ENCODE measurements around the gene UGP2.

DNA sequence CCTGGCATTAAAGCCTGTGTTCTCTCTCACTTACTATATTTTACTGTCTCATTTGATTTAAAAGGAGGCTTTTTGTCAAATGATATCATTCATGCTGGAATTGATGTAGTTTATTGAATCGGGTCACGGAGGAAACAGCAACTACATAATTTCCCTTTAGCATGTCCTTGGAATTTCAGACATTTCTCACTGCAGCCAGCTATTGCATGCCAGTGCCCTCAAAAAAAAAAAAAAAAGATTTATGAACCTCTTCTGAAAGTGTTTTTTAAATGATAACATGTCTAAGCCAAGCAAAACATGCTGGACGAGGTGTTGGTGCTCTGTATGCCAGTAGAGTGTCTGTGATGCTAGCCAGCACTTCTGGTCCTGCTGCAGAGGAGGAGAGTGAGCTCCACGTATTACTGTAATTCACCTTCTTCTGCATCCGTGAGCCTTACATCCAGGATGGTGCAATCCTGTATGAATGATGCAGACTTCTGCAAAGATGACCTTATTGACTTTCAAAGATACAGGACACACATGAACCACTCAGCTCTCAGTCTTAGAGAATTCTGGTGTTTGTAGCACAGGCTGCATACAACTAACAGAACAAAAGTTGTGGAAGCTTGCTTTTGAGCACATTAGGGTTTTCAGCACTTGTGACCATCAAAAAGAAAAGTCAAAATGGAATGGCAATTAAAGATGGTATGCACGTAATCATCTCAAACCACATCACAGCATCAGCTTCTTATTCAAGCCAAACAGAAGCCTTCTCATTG lies 31.1 kb downstream of the UGP2 start:
- TF ChIP-seq, protein P1, sequence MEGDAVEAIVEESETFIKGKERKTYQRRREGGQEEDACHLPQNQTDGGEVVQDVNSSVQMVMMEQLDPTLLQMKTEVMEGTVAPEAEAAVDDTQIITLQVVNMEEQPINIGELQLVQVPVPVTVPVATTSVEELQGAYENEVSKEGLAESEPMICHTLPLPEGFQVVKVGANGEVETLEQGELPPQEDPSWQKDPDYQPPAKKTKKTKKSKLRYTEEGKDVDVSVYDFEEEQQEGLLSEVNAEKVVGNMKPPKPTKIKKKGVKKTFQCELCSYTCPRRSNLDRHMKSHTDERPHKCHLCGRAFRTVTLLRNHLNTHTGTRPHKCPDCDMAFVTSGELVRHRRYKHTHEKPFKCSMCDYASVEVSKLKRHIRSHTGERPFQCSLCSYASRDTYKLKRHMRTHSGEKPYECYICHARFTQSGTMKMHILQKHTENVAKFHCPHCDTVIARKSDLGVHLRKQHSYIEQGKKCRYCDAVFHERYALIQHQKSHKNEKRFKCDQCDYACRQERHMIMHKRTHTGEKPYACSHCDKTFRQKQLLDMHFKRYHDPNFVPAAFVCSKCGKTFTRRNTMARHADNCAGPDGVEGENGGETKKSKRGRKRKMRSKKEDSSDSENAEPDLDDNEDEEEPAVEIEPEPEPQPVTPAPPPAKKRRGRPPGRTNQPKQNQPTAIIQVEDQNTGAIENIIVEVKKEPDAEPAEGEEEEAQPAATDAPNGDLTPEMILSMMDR (conservative IDR thresholded peaks at IDR 0.05; ENCODE audit: low read depth, low read length) = no peak
- TF ChIP-seq EZH2 (IDR thresholded peaks at IDR 0.05; ENCODE audit: low read length, unreplicated experiment) = no peak

Data from PC-3 (cell line).